Measurements from ENCODE around the gene WNT2. TPM values are rescaled to one million over a fixed set of nuclear protein-coding genes. Genes with fewer than 3 reads are reported as not detected.
"Not testable (repeated sequence)": the region's sequence is repeated elsewhere in the genome, so short reads cannot be mapped to it uniquely, and the experiment has no call there.

WNT2 gene
- total and polyA plus RNA-seq, 2 donors (not counting 1 experiment from before 2014, with no cell fraction given): 1.7 to 14.5 TPM

GRCh38 chr7:117302396-117302795 lies 20.5 kb downstream of the WNT2 start:
- DNase-seq (ENCODE audit: low read depth in 2 of 2): no peak
- Histone ChIP-seq H3K4me1 (ENCODE audit: control insufficient read depth, extremely low read depth, insufficient read depth, low read length) (no peaks in the 10 kb centered on the region), H3K27ac (ENCODE audit: insufficient read depth, low read length) (no peak overlapping the region), H3K9ac (ENCODE audit: insufficient read depth, low read length) (no peak overlapping the region), H3K36me3 (ENCODE audit: control insufficient read depth, insufficient read depth, low read length) (no peaks in the 10 kb centered on the region), H3K4me3 (replicated peaks in 1 of 4; ENCODE audit: control extremely low read depth in 1 of 4, insufficient read depth in 1 of 4, low read depth in 3 of 4, low read length in 4 of 4) (no peak overlapping the region), H4K20me1 (ENCODE audit: control insufficient read depth, extremely low read depth, insufficient read depth, low read length) (no peaks in the 10 kb centered on the region), H3K27me3 (ENCODE audit: control insufficient read depth, insufficient read depth, low read length) (no peaks in the 10 kb centered on the region), H3K9me3 (ENCODE audit: control insufficient read depth, insufficient read depth, low read depth, low read length) (no peaks in the 10 kb centered on the region), H3K79me2 (ENCODE audit: control insufficient read depth, insufficient read depth, low read length) (no peaks in the 10 kb centered on the region), H2AFZ (ENCODE audit: low read length) (no peak overlapping the region), H3K4me2 (ENCODE audit: extremely low read depth, insufficient read depth, low read length) (no peak overlapping the region)
- no peak for TF ChIP-seq CTCF (conservative IDR thresholded peaks at IDR 0.05 in 1 of 2, IDR thresholded peaks at IDR 0.05 in 1 of 2; ENCODE audit: low read depth in 1 of 2, low read length in 2 of 2)
- TF ChIP-seq EZH2 (IDR thresholded peaks at IDR 0.05; ENCODE audit: low read length, missing control alignments): no peak

- DNase-seq (ENCODE audit: low read depth in 2 of 2); H3K79me2 ChIP-seq (ENCODE audit: control insufficient read depth, insufficient read depth, low read length); H3K36me3 ChIP-seq (ENCODE audit: control insufficient read depth, insufficient read depth, low read length); H4K20me1 ChIP-seq (ENCODE audit: control insufficient read depth, extremely low read depth, insufficient read depth, low read length); H3K27me3 ChIP-seq (ENCODE audit: control insufficient read depth, insufficient read depth, low read length); H3K27ac ChIP-seq (ENCODE audit: insufficient read depth, low read length); H3K9ac ChIP-seq (ENCODE audit: insufficient read depth, low read length); H3K9me3 ChIP-seq (ENCODE audit: control insufficient read depth, insufficient read depth, low read depth, low read length); H3K4me1 ChIP-seq (ENCODE audit: control insufficient read depth, extremely low read depth, insufficient read depth, low read length); H3K4me3 ChIP-seq (replicated peaks in 1 of 4; ENCODE audit: control extremely low read depth in 1 of 4, insufficient read depth in 1 of 4, low read depth in 3 of 4, low read length in 4 of 4); H2AFZ ChIP-seq (ENCODE audit: low read length); H3K4me2 ChIP-seq (ENCODE audit: extremely low read depth, insufficient read depth, low read length): not testable (repeated sequence)
Observed at GRCh38 chr7:117300506-117300905, 22.4 kb downstream of the WNT2 start.

GRCh38 chr7:117297606-117298005 lies 25.3 kb downstream of the WNT2 start:
- H3K79me2 ChIP-seq (ENCODE audit: control insufficient read depth, insufficient read depth, low read length): no peaks in the 10 kb centered on the region
- no peak overlapping the region for H3K4me2 ChIP-seq (ENCODE audit: extremely low read depth, insufficient read depth, low read length)
- peaks cover 2% of the 10 kb centered on the region for H3K27me3 ChIP-seq (ENCODE audit: control insufficient read depth, insufficient read depth, low read length)
- H3K4me3 ChIP-seq (replicated peaks in 1 of 4; ENCODE audit: control extremely low read depth in 1 of 4, insufficient read depth in 1 of 4, low read depth in 3 of 4, low read length in 4 of 4): no peak overlapping the region
- H2AFZ ChIP-seq (ENCODE audit: low read length): no peak overlapping the region
- H3K9ac ChIP-seq (ENCODE audit: insufficient read depth, low read length): no peak overlapping the region
- H3K36me3 ChIP-seq (ENCODE audit: control insufficient read depth, insufficient read depth, low read length): no peaks in the 10 kb centered on the region
- TF ChIP-seq EZH2 (IDR thresholded peaks at IDR 0.05; ENCODE audit: low read length, missing control alignments) (no peak), CTCF (conservative IDR thresholded peaks at IDR 0.05 in 1 of 2, IDR thresholded peaks at IDR 0.05 in 1 of 2; ENCODE audit: low read depth in 1 of 2, low read length in 2 of 2) (no peak)
- no peaks in the 10 kb centered on the region for H3K9me3 ChIP-seq (ENCODE audit: control insufficient read depth, insufficient read depth, low read depth, low read length)
- H3K27ac ChIP-seq (ENCODE audit: insufficient read depth, low read length): no peak overlapping the region
- no peaks in the 10 kb centered on the region for H3K4me1 ChIP-seq (ENCODE audit: control insufficient read depth, extremely low read depth, insufficient read depth, low read length)
- no peak for DNase-seq (ENCODE audit: low read depth in 2 of 2)
- no peaks in the 10 kb centered on the region for H4K20me1 ChIP-seq (ENCODE audit: control insufficient read depth, extremely low read depth, insufficient read depth, low read length)

All from fibroblast of lung (primary cell).